Skeletal muscle tissue (tissue), 4 donors: ENCODE data around the gene ACTA2. TPM values are rescaled to one million over a fixed set of nuclear protein-coding genes. Genes with fewer than 3 reads are reported as not detected.
A peak's percentile ranks its signal among the peaks of the same experiment; 100 is the strongest.

Experiments
- H3K27ac ChIP-seq: one replicate; pipeline ENCODE4 v1.7.0; 2013; ENCODE audit warnings: mild to moderate bottlenecking, low read depth, low read length, inconsistent platforms
- H3K27me3 ChIP-seq, 3 donors: one replicate each; pipeline ENCODE4 v1.7.0; 2013; ENCODE audit warnings: low read length in 3 of 3; ENCODE audit not compliant: control insufficient read depth in 3 of 3, insufficient read depth in 3 of 3
- H3K36me3 ChIP-seq, 3 donors: one replicate each; pipeline ENCODE4 v1.7.0; 2013; ENCODE audit warnings: low read length in 3 of 3; ENCODE audit not compliant: control insufficient read depth in 3 of 3, insufficient read depth in 3 of 3
- H3K4me1 ChIP-seq, 3 donors: one replicate each; pipeline ENCODE4 v1.7.0; 2013; ENCODE audit warnings: low read length in 3 of 3, mild to moderate bottlenecking in 3 of 3; ENCODE audit not compliant: control insufficient read depth in 3 of 3, insufficient read depth in 3 of 3
- H3K4me3 ChIP-seq, 3 donors: one replicate each; pipeline ENCODE4 v1.7.0; 2013; ENCODE audit warnings: low read length in 3 of 3
- H3K9ac ChIP-seq, 3 donors: one replicate each; pipeline ENCODE4 v1.7.0; 2013; ENCODE audit warnings: low read length in 3 of 3, mild to moderate bottlenecking in 3 of 3, moderate library complexity in 2 of 3, low read depth in 1 of 3
- H3K9me3 ChIP-seq, 3 donors: one replicate each; pipeline ENCODE4 v1.7.0; 2013; ENCODE audit warnings: low read length in 3 of 3; ENCODE audit not compliant: control insufficient read depth in 3 of 3
- total RNA-seq: library from RNA; depleted of rRNA; stranded (reverse); fragments of >200 nt; gene quantifications from one replicate; pipeline ENCODE4 v1.2.3, GENCODE V29; 2014
- donor health status: Osteomylitis.

The ACTA2 gene
- total RNA-seq, 1 donor from 2014 or later: 314 TPM

GRCh38 chr10:88928254-88928653 lies 24.3 kb downstream of the ACTA2 start:
- Histone ChIP-seq H3K4me3 (no peak overlapping the region), H3K4me1 (peaks cover 7 to 18% (median 8%) of the 10 kb centered on the region in 3 donors), H3K27me3 (no peaks in the 10 kb centered on the region), H3K9me3 (no peaks in the 10 kb centered on the region), H3K36me3 (no peaks in the 10 kb centered on the region), H3K9ac (no peak overlapping the region), H3K27ac (no peak overlapping the region)

- H3K4me1 ChIP-seq: peaks cover 7 to 16% (median 8%) of the 10 kb centered on the region in 3 donors
- H3K27ac ChIP-seq: peak overlapping the region; percentile 3
- no peak overlapping the region for H3K4me3 ChIP-seq
- H3K9ac ChIP-seq: no peak overlapping the region
- H3K36me3 ChIP-seq: no peaks in the 10 kb centered on the region
- no peaks in the 10 kb centered on the region for H3K9me3 ChIP-seq
- no peaks in the 10 kb centered on the region for H3K27me3 ChIP-seq
Observed at GRCh38 chr10:88927416-88927690, 25.2 kb downstream of the ACTA2 start.

GRCh38 chr10:88926566-88927415 lies 25.8 kb downstream of the ACTA2 start:
- Histone ChIP-seq H3K4me1 (peaks cover 7 to 14% (median 8%) of the 10 kb centered on the region in 3 donors), H3K27me3 (no peaks in the 10 kb centered on the region), H3K9me3 (no peaks in the 10 kb centered on the region), H3K36me3 (no peaks in the 10 kb centered on the region), H3K27ac (peak overlapping the region; percentile 67), H3K4me3 (peak overlapping the region in 2 of 3 donors; percentile 4 to 35), H3K9ac (no peak overlapping the region)

- Histone ChIP-seq H3K4me3 (no peak overlapping the region), H3K27ac (no peak overlapping the region), H3K9me3 (no peaks in the 10 kb centered on the region), H3K27me3 (no peaks in the 10 kb centered on the region), H3K4me1 (peaks cover 7 to 17% (median 11%) of the 10 kb centered on the region in 3 donors), H3K9ac (no peak overlapping the region), H3K36me3 (no peaks in the 10 kb centered on the region)
Observed at GRCh38 chr10:88923520-88923919, 29.1 kb downstream of the ACTA2 start.

- H3K4me1 ChIP-seq: peaks cover 2 to 13% (median 6%) of the 10 kb centered on the region in 3 donors
- H3K27ac ChIP-seq: no peak overlapping the region
- H3K27me3 ChIP-seq: no peaks in the 10 kb centered on the region
- H3K36me3 ChIP-seq: no peaks in the 10 kb centered on the region
- no peaks in the 10 kb centered on the region for H3K9me3 ChIP-seq
- no peak overlapping the region for H3K4me3 ChIP-seq
- H3K9ac ChIP-seq: no peak overlapping the region
Observed at GRCh38 chr10:88922041-88922440, 30.5 kb downstream of the ACTA2 start.

GRCh38 chr10:88920986-88921593 lies 31.5 kb downstream of the ACTA2 start:
- Histone ChIP-seq H3K36me3 (no peaks in the 10 kb centered on the region), H3K9ac (no peak overlapping the region), H3K27ac (no peak overlapping the region), H3K4me1 (peaks cover 2 to 7% (median 6%) of the 10 kb centered on the region in 3 donors), H3K4me3 (no peak overlapping the region), H3K27me3 (no peaks in the 10 kb centered on the region), H3K9me3 (no peaks in the 10 kb centered on the region)

DNA sequence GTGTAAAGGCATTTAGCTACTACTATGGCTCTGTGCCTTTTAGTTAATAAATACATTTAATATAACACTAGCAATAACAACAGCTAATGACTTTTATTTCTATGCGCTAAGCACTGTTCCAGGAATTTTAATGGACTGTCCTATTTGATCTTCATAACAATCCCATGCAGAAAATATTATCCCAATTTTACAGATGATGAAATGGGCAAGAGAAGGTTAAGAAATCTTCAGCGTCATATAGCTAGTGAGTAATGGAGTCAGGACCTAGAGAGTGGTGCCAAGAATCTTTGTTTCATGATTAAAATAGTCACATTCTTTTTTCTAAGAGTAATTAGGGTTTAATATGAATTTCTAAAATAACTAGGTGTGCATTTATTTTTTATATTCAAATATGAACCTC lies 32.4 kb downstream of the ACTA2 start:
- Histone ChIP-seq H3K4me1 (peaks cover 0 to 3% (median 3%) of the 10 kb centered on the region in 3 donors), H3K4me3 (no peak overlapping the region), H3K9ac (no peak overlapping the region), H3K36me3 (no peaks in the 10 kb centered on the region), H3K9me3 (no peaks in the 10 kb centered on the region), H3K27me3 (no peaks in the 10 kb centered on the region), H3K27ac (no peak overlapping the region)

DNA sequence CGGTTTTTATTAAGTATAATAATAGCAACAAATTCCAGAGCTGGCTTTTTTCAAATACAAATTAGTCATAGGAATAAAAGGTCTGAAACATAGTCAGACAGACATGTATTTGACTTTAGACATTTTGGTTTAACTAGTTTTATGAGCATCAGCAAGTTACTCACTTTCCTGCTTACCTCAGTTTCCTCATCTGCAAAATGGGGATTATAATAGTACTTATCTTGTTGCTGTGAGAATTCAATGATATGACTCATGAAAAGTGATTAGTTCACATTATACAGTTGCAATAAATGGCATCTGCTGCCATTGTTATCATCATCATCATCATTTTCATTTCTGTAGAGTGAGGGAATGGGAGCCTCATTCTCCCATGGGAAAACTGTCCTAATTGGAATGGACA lies 33.5 kb downstream of the ACTA2 start:
- Histone ChIP-seq H3K27me3 (no peaks in the 10 kb centered on the region), H3K9ac (no peak overlapping the region), H3K4me1 (peaks cover 0 to 3% (median 3%) of the 10 kb centered on the region in 3 donors), H3K27ac (no peak overlapping the region), H3K4me3 (no peak overlapping the region), H3K9me3 (no peaks in the 10 kb centered on the region), H3K36me3 (no peaks in the 10 kb centered on the region)

DNA sequence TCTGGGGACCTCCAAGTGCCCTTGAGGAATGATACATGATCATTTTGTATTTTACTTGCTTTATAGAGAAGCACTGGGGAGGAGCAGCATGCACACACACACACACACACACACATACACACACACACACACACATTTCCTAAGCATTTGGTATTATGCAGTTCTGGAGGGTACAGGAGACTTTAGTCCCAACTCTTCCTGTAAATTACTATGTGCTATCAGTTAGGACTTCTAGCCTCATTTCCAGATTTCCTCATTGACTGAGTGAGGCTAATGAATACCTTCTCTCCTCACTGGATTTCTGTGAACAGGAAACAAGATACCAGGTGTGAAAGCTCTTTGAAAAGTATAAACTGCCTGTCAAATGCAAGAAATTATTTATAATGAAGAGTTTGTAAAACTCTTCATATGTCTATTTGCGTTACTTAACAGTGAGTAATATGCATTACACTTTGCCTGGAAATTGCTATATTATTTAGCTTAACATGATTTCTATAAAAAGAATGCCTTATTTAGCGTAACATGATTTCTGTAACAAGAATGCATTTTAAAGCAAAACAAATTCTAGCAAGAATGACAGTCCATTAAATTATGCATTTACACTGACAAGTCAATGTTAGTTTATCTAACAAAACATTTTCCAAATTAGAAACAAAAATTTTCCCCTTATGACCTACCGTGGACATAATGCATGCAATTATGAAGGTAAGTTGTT lies 34.2 kb downstream of the ACTA2 start:
- Histone ChIP-seq H3K4me3 (no peak overlapping the region), H3K9me3 (no peaks in the 10 kb centered on the region), H3K27ac (no peak overlapping the region), H3K4me1 (peaks cover 0 to 3% (median 3%) of the 10 kb centered on the region in 3 donors), H3K27me3 (no peaks in the 10 kb centered on the region), H3K36me3 (no peaks in the 10 kb centered on the region), H3K9ac (no peak overlapping the region)

DNA sequence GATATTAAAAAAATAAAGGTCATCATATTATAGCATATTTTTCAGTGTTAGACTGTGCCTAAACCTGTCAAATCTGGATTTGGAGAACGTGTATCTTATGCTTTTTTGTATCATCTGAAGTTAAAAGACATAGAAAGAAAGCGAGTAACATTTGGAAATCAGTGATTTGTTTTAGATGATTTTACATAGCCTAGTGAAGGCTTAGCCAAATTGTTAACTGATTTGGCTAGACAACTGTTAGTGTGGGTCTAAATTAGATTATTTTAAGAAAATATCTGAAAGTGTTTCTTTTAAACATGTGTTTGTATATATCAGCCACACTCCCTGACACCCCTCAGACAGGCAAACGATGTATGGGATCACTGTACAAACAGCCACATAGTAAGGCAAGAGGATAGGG lies 35.6 kb downstream of the ACTA2 start:
- Histone ChIP-seq H3K27ac (no peak overlapping the region), H3K4me3 (no peak overlapping the region), H3K9ac (no peak overlapping the region), H3K27me3 (no peaks in the 10 kb centered on the region), H3K36me3 (no peaks in the 10 kb centered on the region), H3K4me1 (peaks cover 0 to 8% (median 3%) of the 10 kb centered on the region in 3 donors), H3K9me3 (no peaks in the 10 kb centered on the region)
